Adipocyte (in vitro differentiated cells): ENCODE data around the gene GGCX.
"Not testable (repeated sequence)": the region's sequence is repeated elsewhere in the genome, so short reads cannot be mapped to it uniquely, and the experiment has no call there.

Experiments used
- DNase-seq: peaks from one replicate; pipeline ENCODE4 v3.0.0-alpha.2; 2015; ENCODE audit warnings: low read depth
- H3K27me3 ChIP-seq: replicated peaks from 2 replicates; pipeline ENCODE4 v1.7.0; 2013; ENCODE audit warnings: mild to moderate bottlenecking, low read length, moderate library complexity; ENCODE audit not compliant: control insufficient read depth, insufficient read depth
- H3K36me3 ChIP-seq: 2 replicates; pipeline ENCODE4 v1.7.0; 2013; ENCODE audit warnings: low read length, mild to moderate bottlenecking, moderate library complexity; ENCODE audit not compliant: control insufficient read depth, insufficient read depth, severe bottlenecking
- H3K4me1 ChIP-seq: 2 replicates; pipeline ENCODE4 v1.7.0; 2013; ENCODE audit warnings: mild to moderate bottlenecking, low read length, moderate library complexity; ENCODE audit not compliant: control insufficient read depth, insufficient read depth
- H3K4me3 ChIP-seq: 2 replicates; pipeline ENCODE4 v1.7.0; 2013; ENCODE audit warnings: mild to moderate bottlenecking, low read length, moderate library complexity
- H3K9ac ChIP-seq: 2 replicates; pipeline ENCODE4 v1.7.0; 2013; ENCODE audit warnings: mild to moderate bottlenecking, low read length, moderate library complexity
- H3K9me3 ChIP-seq: 2 replicates; pipeline ENCODE4 v1.7.0; 2013; ENCODE audit warnings: mild to moderate bottlenecking, low read length, moderate library complexity; ENCODE audit not compliant: control insufficient read depth

The GGCX gene

DNA sequence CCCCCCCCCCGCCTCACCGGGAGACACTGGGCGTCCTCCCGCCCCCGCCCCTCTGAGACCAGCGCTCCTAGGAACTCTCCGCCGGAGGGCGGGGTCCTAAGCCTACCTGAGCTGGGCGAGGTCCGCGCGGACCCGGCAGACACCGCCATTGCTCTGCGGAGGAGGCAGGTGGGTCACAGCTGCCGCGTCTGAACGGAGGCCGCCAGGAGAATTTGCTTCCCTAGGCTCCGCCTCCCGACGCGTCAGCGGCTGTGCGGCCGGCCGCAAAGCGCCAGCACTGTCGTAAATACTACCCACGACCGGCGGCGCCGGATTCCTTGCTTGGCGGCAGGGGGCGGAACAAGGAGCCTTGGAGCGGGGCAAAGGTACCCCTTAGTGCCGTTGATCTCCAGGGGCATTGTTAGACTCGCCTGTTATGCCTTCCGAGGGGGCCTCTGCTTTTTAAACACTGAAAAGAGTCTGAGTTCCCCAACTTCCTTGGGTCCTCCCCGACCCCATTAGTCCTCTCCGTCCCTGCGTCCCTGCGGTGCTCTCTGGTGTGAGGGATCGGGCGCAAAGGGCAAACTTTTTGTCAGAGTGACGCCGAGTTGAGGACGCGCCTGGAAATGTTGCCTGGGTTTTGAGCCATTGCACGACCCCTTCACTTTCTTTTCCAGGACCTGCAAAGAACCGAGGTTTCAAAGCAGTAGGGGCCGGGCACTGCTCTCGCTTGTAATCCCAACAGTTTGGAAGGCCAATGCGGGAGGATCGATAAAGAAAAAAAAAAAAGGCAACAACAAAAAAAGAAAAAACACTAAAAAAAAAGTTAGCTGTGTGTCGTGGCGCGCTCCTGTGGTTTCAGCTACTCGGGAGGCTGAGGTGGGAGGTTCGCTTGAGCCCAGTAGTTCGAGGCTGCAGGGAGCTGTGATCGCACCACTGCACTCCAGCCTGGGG, at the start of gene GGCX:
Gene GGCX (minus strand): TSS at position 214 of the 933 bp plus-strand sequence. CDS start 65 bp downstream, at position 149.
- Histone ChIP-seq H3K4me1 (peaks cover 17% of the 10 kb centered on the region), H3K9me3 (no peaks in the 10 kb centered on the region), H3K27me3 (no peaks in the 10 kb centered on the region), H3K36me3 (peaks cover 19% of the 10 kb centered on the region), H3K9ac (peak within 1 kb of the TSS; percentile 99), H3K4me3 (peak within 1 kb of the TSS; percentile 95)
- peak; percentile 99 for DNase-seq

- H3K4me1 ChIP-seq = peaks cover 34% of the 10 kb centered on the region
- H3K4me3 ChIP-seq = no peak overlapping the region
- peak overlapping the region; percentile 12 for H3K9ac ChIP-seq
- H3K27me3 ChIP-seq = no peaks in the 10 kb centered on the region
- DNase-seq = no peak
- no peaks in the 10 kb centered on the region for H3K9me3 ChIP-seq
- H3K36me3 ChIP-seq = peaks cover 15% of the 10 kb centered on the region
These were observed 46.2 kb upstream of the GGCX start for GRCh38 chr2:85607268-85608215.

GRCh38 chr2:85606116-85606455, 44.8 kb upstream of the GGCX start:
- no peaks in the 10 kb centered on the region for H3K9me3 ChIP-seq
- H3K27me3 ChIP-seq = no peaks in the 10 kb centered on the region
- H3K4me3 ChIP-seq = peak overlapping the region; percentile 25
- H3K9ac ChIP-seq = peak overlapping the region; percentile 39
- H3K4me1 ChIP-seq = peaks cover 40% of the 10 kb centered on the region
- DNase-seq = no peak
- H3K36me3 ChIP-seq = peaks cover 15% of the 10 kb centered on the region

- Histone ChIP-seq H3K36me3 (peaks cover 19% of the 10 kb centered on the region), H3K9ac (peak overlapping the region; percentile 39), H3K9me3 (no peaks in the 10 kb centered on the region), H3K4me1 (peaks cover 41% of the 10 kb centered on the region), H3K4me3 (peak overlapping the region; percentile 89), H3K27me3 (no peaks in the 10 kb centered on the region)
- peak; percentile 87 for DNase-seq
These were observed 44.3 kb upstream of the GGCX start for GRCh38 chr2:85605406-85606115.

DNA sequence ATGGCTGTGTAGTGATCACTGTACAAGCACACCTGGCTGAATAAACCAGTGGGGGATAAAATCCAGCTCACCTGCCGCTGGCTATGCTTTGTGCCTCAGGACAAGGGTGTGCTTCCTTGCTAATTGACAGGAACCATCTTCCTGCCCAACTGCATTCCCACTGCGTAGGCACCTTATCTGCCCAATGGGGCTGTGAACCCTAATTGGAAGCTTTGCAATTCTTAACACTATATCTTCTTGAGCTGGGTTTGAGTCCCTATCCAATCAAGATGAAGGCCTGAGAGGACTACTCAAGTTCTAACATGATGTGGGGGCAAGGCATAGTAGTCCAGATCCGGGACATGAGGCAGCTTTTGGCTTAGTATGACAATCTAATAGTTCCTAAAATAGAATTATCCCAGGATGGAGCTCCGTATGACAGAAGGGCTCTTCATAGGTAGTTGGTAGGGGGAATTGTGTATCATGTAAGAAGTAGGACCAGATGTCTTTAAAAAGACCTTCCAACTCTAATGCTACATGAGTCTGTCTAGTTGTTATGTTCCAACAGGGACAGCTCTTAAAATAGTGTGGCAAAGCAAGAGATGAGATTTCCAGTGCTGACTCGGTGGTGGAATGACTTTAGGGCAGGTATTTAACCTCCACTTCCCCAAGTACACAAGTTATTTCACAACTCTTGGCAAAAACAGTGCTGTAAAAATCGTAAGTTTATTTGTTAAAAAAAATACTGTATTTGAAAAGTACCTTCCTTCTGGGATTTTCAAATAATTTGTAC, 43.5 kb upstream of the GGCX start:
- Histone ChIP-seq H3K4me1 (peaks cover 37% of the 10 kb centered on the region), H3K9me3 (no peaks in the 10 kb centered on the region), H3K4me3 (peak overlapping the region; percentile 89), H3K27me3 (no peaks in the 10 kb centered on the region), H3K36me3 (peaks cover 25% of the 10 kb centered on the region), H3K9ac (peak overlapping the region; percentile 39)
- peak; percentile 59 for DNase-seq

GRCh38 chr2:85604133-85604444, 42.8 kb upstream of the GGCX start:
- H3K4me3 ChIP-seq = peak overlapping the region; percentile 89
- not testable (repeated sequence) for DNase-seq

GRCh38 chr2:85602476-85603234, 41.4 kb upstream of the GGCX start, which contains the start of gene TMEM150A:
Gene TMEM150A, minus strand, starts transcription at chr2:85602698. Its CDS starts 750 bp downstream, at chr2:85601948.
- H3K36me3 ChIP-seq = peaks cover 35% of the 10 kb centered on the region
- DNase-seq = peak; percentile 97

More at GRCh38 chr2:85604133-85604444, 42.8 kb upstream of the GGCX start:
- peaks cover 32% of the 10 kb centered on the region for H3K36me3 ChIP-seq
- H3K4me1 ChIP-seq = peaks cover 37% of the 10 kb centered on the region
- not testable (repeated sequence) for H3K27me3 ChIP-seq, H3K9ac ChIP-seq, H3K9me3 ChIP-seq

GRCh38 chr2:85601771-85602475, 40.6 kb upstream of the GGCX start:
- no peaks in the 10 kb centered on the region for H3K9me3 ChIP-seq
- H3K36me3 ChIP-seq = peaks cover 35% of the 10 kb centered on the region
- DNase-seq = peak; percentile 80
- peak overlapping the region; percentile 89 for H3K4me3 ChIP-seq
- H3K4me1 ChIP-seq = peaks cover 37% of the 10 kb centered on the region
- no peaks in the 10 kb centered on the region for H3K27me3 ChIP-seq
- H3K9ac ChIP-seq = peak overlapping the region; percentile 88

More at GRCh38 chr2:85602476-85603234, 41.4 kb upstream of the GGCX start, which contains the start of gene TMEM150A:
- peak within 1 kb of the TSS; percentile 89 for H3K4me3 ChIP-seq
- no peaks in the 10 kb centered on the region for H3K9me3 ChIP-seq
- peak within 1 kb of the TSS; percentile 88 for H3K9ac ChIP-seq
- H3K27me3 ChIP-seq = no peaks in the 10 kb centered on the region
- H3K4me1 ChIP-seq = peaks cover 37% of the 10 kb centered on the region

DNA sequence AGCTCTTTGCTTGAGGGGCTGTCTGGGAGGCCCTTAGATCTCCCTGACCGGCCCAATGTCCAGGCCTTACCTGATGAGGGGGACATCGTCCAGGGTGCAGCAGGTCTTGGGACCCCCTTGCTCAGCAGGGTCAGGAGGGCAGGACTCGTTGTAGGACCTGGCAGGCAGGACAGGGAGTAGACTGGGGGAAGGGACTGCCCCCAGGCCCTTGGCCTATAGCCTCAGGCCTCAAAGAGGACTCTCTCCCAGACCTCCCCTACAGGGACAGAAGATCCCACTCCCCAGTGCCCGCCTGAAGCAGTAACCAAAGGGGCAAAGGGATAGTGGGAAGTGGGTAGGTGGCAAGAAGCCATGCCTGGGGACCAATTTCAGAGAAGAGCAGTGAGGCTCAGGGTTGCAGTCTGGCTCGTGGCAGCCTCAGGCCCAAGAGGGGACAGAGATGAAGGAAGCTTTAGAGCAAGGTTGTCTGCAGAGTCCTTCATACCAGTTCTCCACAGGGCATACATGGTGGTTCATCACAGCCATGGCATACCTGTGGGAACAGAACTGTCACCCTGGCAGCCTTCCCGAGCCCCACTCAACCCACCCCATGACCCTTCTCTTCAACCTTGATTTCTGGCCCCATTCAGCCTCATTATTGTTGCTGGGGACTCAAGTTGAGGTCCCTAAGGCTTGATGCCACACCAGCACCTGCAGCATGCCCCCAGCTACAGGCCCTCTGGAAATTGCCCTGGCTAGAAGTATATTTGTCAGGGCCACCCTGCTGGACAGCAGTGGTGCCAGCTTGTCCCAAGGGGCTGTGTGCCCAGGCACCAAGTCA, 39.9 kb upstream of the GGCX start:
- H3K36me3 ChIP-seq = peaks cover 38% of the 10 kb centered on the region
- H3K4me3 ChIP-seq = peak overlapping the region; percentile 89
- H3K9me3 ChIP-seq = no peaks in the 10 kb centered on the region

More for the DNA sequence above, 39.9 kb upstream of the GGCX start:
- Histone ChIP-seq H3K27me3 (no peaks in the 10 kb centered on the region), H3K9ac (peak overlapping the region; percentile 88), H3K4me1 (peaks cover 42% of the 10 kb centered on the region)
- no peak for DNase-seq
